ENCODE measurements around the gene CDK5RAP2. TPM values are rescaled to one million over a fixed set of nuclear protein-coding genes. Genes with fewer than 3 reads are reported as not detected.

The CDK5RAP2 gene
- total RNA-seq, 1 donor from 2014 or later, result 76.8 TPM

DNA sequence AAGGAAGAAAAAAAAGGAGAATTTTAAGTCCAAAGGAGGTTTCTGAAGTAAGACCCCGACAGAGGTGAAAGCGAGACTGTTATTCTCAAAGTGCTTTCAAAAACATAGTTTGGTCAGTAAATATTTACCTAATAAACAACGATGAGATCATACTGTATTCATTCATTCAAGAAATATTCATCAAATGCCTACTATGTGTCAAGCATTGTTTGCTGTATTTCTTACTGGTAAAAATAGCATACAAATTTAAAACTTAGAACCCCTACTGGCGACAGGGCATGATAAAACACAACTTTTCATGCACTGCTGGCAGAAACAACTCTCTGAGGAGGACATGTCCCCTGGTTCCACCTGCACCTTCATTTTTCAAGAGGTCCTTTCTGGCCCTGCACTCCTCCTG lies 190.7 kb downstream of the CDK5RAP2 start:
- H3K36me3 Mint-ChIP-seq (ENCODE audit: insufficient read depth), result peaks cover 18% of the 10 kb centered on the region
- DNase-seq (ENCODE audit: low spot score, unreplicated experiment), result no peak
- peaks cover 12% of the 10 kb centered on the region for H3K4me1 Mint-ChIP-seq (ENCODE audit: low read depth)
- TF ChIP-seq, protein P1, sequence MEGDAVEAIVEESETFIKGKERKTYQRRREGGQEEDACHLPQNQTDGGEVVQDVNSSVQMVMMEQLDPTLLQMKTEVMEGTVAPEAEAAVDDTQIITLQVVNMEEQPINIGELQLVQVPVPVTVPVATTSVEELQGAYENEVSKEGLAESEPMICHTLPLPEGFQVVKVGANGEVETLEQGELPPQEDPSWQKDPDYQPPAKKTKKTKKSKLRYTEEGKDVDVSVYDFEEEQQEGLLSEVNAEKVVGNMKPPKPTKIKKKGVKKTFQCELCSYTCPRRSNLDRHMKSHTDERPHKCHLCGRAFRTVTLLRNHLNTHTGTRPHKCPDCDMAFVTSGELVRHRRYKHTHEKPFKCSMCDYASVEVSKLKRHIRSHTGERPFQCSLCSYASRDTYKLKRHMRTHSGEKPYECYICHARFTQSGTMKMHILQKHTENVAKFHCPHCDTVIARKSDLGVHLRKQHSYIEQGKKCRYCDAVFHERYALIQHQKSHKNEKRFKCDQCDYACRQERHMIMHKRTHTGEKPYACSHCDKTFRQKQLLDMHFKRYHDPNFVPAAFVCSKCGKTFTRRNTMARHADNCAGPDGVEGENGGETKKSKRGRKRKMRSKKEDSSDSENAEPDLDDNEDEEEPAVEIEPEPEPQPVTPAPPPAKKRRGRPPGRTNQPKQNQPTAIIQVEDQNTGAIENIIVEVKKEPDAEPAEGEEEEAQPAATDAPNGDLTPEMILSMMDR (IDR thresholded peaks at IDR 0.05; ENCODE audit: unreplicated experiment), result no peak
- peak overlapping the region; percentile 52 for H3K27ac Mint-ChIP-seq
- no peak overlapping the region for H3K4me3 Mint-ChIP-seq (ENCODE audit: low read depth)
- no peaks in the 10 kb centered on the region for H3K27me3 Mint-ChIP-seq
- H3K9me3 Mint-ChIP-seq (ENCODE audit: low read depth), result no peaks in the 10 kb centered on the region

DNA sequence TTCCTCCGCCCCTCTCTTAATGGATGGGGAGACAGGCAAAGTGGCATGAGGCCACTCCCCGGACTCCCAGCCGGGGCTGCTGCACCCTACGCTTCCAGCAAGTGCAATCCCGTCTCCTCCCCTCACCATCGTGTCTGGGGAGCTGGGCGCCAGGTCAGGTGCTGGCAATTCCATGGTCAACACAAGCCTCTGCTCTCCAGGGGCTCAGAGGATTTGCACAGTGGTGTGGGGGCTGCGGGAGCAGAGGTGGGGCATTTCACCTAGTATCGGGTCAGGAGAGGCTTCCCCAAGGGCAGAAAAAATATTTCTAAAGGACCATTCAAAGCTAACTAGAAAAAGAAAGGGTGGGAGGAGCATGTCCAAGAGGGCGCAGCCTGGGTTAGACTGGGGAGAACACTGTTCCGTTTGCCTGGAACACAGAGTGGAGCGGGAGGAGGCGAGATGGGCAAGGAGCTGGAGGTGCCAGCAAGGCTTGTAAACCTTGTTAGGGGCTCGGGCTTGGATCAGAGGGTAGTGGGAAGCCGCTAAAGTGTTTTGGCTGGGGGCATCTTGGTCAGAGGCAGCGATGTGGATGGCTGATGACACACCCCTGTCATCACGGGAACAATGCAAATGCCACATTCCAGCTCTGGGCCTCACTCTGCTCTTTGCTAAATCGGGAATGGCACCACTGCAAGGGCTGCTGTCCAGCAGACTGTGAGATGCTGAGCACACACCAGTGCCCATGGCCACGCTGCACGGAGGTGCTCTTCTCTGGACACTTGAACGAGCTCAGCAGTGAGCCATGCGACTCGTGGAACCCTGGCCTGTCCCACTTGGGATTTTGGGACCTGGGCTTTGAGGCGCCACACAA lies 191.7 kb downstream of the CDK5RAP2 start:
- no peaks in the 10 kb centered on the region for H3K27me3 Mint-ChIP-seq
- TF ChIP-seq, protein P1 (IDR thresholded peaks at IDR 0.05; ENCODE audit: unreplicated experiment), result no peak
- H3K36me3 Mint-ChIP-seq (ENCODE audit: insufficient read depth), result peaks cover 13% of the 10 kb centered on the region
- peak overlapping the region; percentile 9 for H3K27ac Mint-ChIP-seq
- no peak for DNase-seq (ENCODE audit: low spot score, unreplicated experiment)
- H3K9me3 Mint-ChIP-seq (ENCODE audit: low read depth), result no peaks in the 10 kb centered on the region
- H3K4me3 Mint-ChIP-seq (ENCODE audit: low read depth), result no peak overlapping the region
- peaks cover 17% of the 10 kb centered on the region for H3K4me1 Mint-ChIP-seq (ENCODE audit: low read depth)

DNA sequence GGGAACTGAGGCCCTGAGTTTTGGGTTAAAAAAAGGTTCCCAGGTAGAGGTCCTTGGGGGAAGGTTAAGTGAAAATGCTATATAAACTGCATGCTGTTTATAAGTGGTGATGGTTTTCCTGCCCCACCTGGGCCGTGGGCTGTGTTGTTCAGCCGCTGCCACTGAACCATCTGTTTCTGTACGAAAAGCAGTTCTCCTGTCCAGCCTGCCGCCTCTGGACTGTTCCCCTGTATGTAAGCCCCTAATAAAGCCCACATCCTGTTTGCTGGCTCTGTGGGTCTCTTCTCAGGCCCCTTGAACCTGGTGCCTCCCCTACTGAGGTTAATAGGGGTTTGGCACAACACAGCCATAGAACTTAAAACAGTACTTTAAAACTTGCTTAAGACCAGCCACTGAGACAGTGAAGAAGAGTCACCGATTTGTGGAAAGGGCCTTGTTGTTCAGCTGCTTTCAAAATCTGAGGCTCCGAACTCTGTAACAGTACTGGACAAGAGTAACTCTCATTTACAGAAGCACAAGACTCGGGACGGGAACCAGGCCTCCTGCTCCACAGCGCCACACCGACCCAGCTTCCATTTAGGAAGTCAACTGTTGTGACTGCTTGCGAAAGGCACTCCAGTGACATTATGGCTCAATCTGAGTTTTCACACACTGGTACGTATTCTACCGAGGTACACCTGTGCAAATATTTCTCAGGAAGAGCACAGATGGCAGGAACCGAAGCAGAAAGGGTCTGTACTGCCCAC lies 192.5 kb downstream of the CDK5RAP2 start:
- no peaks in the 10 kb centered on the region for H3K9me3 Mint-ChIP-seq (ENCODE audit: low read depth)
- H3K4me3 Mint-ChIP-seq (ENCODE audit: low read depth), result no peak overlapping the region
- DNase-seq (ENCODE audit: low spot score, unreplicated experiment), result no peak
- H3K27me3 Mint-ChIP-seq, result no peaks in the 10 kb centered on the region
- peaks cover 17% of the 10 kb centered on the region for H3K4me1 Mint-ChIP-seq (ENCODE audit: low read depth)
- peak overlapping the region; percentile 87 for H3K27ac Mint-ChIP-seq
- TF ChIP-seq, protein P1 (IDR thresholded peaks at IDR 0.05; ENCODE audit: unreplicated experiment), result no peak
- peaks cover 9% of the 10 kb centered on the region for H3K36me3 Mint-ChIP-seq (ENCODE audit: insufficient read depth)

DNA sequence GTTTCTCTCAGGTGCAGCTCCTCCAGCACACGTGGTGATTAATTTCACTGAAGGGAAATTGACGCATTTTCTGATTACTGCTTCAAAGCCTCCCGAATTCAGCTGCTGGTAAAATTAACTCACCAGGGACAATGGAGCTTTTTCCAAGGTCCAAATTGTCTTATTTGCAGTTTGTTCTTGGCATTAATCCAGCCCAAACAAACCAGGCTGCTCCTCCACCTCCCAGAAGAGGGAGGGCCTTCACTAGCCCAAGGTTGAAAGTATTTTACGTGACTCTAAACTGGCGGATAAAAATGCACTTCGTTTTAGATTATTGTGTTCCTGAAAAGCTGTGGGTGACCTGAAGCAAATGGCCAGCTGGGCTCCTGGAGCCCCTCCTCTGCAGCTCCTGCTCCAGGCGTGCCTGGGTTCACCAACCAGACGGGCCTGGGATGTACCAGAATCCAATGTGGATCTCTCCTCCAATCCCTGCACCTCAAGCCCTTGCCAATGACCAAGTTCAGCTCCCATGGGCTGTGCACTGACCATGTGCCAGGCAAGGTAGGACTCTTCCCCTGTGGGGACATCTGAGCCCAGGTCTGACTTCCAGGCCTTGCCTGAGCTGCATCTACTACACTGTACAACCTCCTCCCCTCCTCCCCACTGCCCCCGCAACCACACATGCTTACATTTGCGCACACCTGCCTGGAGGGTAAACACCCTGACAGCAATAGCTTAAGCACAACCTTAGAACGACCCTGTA lies 193.4 kb downstream of the CDK5RAP2 start:
- no peaks in the 10 kb centered on the region for H3K27me3 Mint-ChIP-seq
- TF ChIP-seq, protein P1 (IDR thresholded peaks at IDR 0.05; ENCODE audit: unreplicated experiment), result no peak
- H3K4me3 Mint-ChIP-seq (ENCODE audit: low read depth), result no peak overlapping the region
- H3K9me3 Mint-ChIP-seq (ENCODE audit: low read depth), result no peaks in the 10 kb centered on the region
- DNase-seq (ENCODE audit: low spot score, unreplicated experiment), result no peak
- H3K27ac Mint-ChIP-seq, result peak overlapping the region; percentile 87
- peaks cover 9% of the 10 kb centered on the region for H3K36me3 Mint-ChIP-seq (ENCODE audit: insufficient read depth)
- peaks cover 17% of the 10 kb centered on the region for H3K4me1 Mint-ChIP-seq (ENCODE audit: low read depth)
